HL-60 (cell line): Measurements from ENCODE around the gene TFF3.

Source experiments
- DNase-seq, 2 experiments: peaks; one replicate each; pipeline ENCODE4 v3.0.0-alpha.2; 2010 to 2020; ENCODE audit warnings: low read depth in 1 of 2, low spot score in 1 of 2
- H3K27ac ChIP-seq: fragments of 250-450 bp; sonication (Bioruptor Pico); replicated peaks from 2 replicates; pipeline ENCODE4 v1.5.1; 2020; ENCODE audit warnings: mild to moderate bottlenecking, moderate library complexity
- H3K27me3 ChIP-seq: fragments of 250-450 bp; sonication (Bioruptor Pico); 2 replicates; pipeline ENCODE4 v1.5.1; 2021; ENCODE audit warnings: mild to moderate bottlenecking, moderate library complexity; ENCODE audit not compliant: insufficient read depth, poor library complexity, severe bottlenecking
- H3K4me3 ChIP-seq: replicated peaks from 2 replicates; pipeline ENCODE4 v1.5.1; 2011; ENCODE audit warnings: mild to moderate bottlenecking, control low read depth, low read length; ENCODE audit not compliant: insufficient read depth
- CTCF ChIP-seq: IDR thresholded peaks from one replicate; pipeline ENCODE4 v1.5.1; 2011; ENCODE audit warnings: low read length, control low read depth, inconsistent platforms; ENCODE audit not compliant: insufficient read depth
- GABPA ChIP-seq: IDR thresholded peaks from 2 replicates; pipeline ENCODE4 v1.6.1; 2012; ENCODE audit warnings: low read depth
- POLR2AphosphoS5 ChIP-seq: IDR thresholded peaks from 2 replicates; pipeline ENCODE4 v1.6.1; 2012; ENCODE audit warnings: low read depth
- REST ChIP-seq: IDR thresholded peaks from 2 replicates; pipeline ENCODE4 v1.6.1; 2012; ENCODE audit warnings: low read depth; ENCODE audit not compliant: insufficient replicate concordance
- SPI1 ChIP-seq: IDR thresholded peaks from 2 replicates; pipeline ENCODE4 v1.6.1; 2012; ENCODE audit warnings: low read depth, mild to moderate bottlenecking, borderline replicate concordance

Gene TFF3

DNA sequence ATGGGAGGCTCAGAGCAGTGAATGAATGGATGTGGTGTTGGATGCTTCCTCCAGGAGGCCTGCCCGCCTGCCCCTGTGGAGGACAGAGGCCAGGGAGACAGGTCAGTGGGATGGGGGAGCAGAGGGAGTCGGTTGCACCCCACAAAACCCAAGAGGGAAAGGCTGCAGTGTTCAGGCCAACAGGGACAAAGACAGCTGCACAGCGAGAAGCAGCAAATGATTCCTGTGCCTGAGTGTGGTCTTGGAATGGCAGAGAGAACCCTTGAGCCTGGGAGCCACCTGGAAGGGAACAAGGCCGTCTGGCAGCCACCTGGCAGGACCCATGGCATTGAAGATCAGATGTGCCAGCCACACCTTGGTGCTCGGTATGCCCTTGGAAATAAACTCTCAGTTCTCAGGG lies 8.1 kb downstream of the TFF3 start:
- H3K4me3 ChIP-seq = no peak overlapping the region
- TF ChIP-seq GABPA = no peak
- TF ChIP-seq POLR2AphosphoS5 = no peak
- no peak for TF ChIP-seq REST
- no peak for TF ChIP-seq SPI1
- TF ChIP-seq CTCF = no peak
- no peak overlapping the region for H3K27ac ChIP-seq
- no peaks in the 10 kb centered on the region for H3K27me3 ChIP-seq
- no peak for DNase-seq

DNA sequence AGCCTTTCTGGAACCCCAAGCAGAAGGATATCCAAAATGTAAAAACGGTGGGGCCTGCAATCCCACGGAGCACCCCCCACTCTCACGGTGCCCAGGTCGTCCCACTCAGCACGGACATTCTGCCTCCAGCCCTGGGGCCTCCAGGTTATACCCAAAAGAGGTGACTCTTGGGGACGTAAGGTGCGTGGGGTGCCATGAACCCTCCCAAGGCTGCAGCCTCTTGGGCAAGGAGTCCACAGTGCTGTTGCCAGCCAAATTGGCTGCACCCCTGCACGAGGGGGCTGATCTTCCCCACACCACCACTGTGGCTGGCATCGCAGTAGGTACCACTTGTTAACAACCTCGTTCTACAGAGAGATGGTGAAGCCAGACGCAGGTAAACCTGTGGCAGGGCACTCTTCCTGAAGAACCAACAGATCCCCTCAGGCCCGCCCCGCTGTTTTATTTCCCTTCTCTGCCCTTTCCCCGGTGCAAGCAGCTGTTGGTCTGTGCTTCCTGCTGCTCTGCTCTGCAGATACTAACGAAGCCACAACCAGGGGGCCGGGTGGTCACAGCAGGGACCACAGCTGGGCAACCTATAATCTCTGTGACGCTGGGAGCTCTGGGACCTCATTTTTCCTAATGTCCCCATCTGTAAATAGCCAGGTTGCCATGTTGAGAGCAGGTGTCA lies 8.7 kb downstream of the TFF3 start:
- DNase-seq = no peak
- H3K27me3 ChIP-seq = no peaks in the 10 kb centered on the region

More for the DNA sequence above, 8.7 kb downstream of the TFF3 start:
- H3K27ac ChIP-seq = no peak overlapping the region
- TF ChIP-seq CTCF = no peak
- no peak for TF ChIP-seq SPI1
- no peak for TF ChIP-seq REST
- TF ChIP-seq POLR2AphosphoS5 = 0 out of 2 replicates have a peak, but pooled peaks have one; percentile 23
- no peak for TF ChIP-seq GABPA
- no peak overlapping the region for H3K4me3 ChIP-seq
